Large intestine (tissue), 12 donors: ENCODE results near the gene ARHGAP11B.
"Not testable (repeated sequence)": the region's sequence is repeated elsewhere in the genome, so short reads cannot be mapped to it uniquely, and the experiment has no call there.

Source experiments
- DNase-seq, 2 donors: peaks; one replicate each; pipeline versions ENCODE4 v3.0.0 to v3.0.0-alpha.2; 2013
- H3K27ac ChIP-seq: one replicate; pipeline ENCODE4 v1.5.1; 2013; ENCODE audit warnings: low read length
- H3K27me3 ChIP-seq: 2 replicates; pipeline ENCODE4 v1.6.1; 2013; ENCODE audit warnings: low read length; ENCODE audit not compliant: control insufficient read depth, insufficient read depth
- H3K36me3 ChIP-seq: 2 replicates; pipeline ENCODE4 v1.6.1; 2013; ENCODE audit warnings: low read length; ENCODE audit not compliant: control insufficient read depth, insufficient read depth
- H3K4me1 ChIP-seq: one replicate; pipeline ENCODE4 v1.6.1; 2013; ENCODE audit warnings: low read length; ENCODE audit not compliant: control insufficient read depth, insufficient read depth
- H3K4me3 ChIP-seq: one replicate; pipeline ENCODE4 v1.5.1; 2013; ENCODE audit warnings: low read length
- H3K9me3 ChIP-seq: one replicate; pipeline ENCODE4 v1.6.1; 2013; ENCODE audit warnings: mild to moderate bottlenecking, low read depth, low read length, moderate library complexity; ENCODE audit not compliant: control insufficient read depth
- WGBS: methylation state at CpG from one replicate; pipeline ENCODE4 v1.1.5; 2013; ENCODE audit warnings: low lambda C conversion rate; ENCODE audit not compliant: insufficient coverage; 5-methylcytosine and 5-hydroxymethylcytosine counted together
- long read RNA-seq, 11 donors: transcript quantifications; one replicate each; lab custom pipeline, GENCODE V29; 2026

ARHGAP11B gene
- long read RNA-seq, donor 1: 0 reads
- long read RNA-seq, donor 2: 0 reads
- long read RNA-seq, donor 3: 0 reads
- long read RNA-seq, donor 4: 0 reads
- long read RNA-seq, donor 5: 0 reads
- long read RNA-seq, donor 6: 0 reads
- long read RNA-seq, donor 7: 0 reads
- long read RNA-seq, donor 8: 0 reads
- long read RNA-seq, donor 9: 0 reads
- long read RNA-seq, donor 10, partial matches to known transcripts: 0 of 1 reads
- long read RNA-seq, donor 10, other reads (novel, unspliced or antisense): 0 of 1 reads
- long read RNA-seq, donor 11: 0 reads

- WGBS: 0% methylated on average over 1 of the region's 35 CpGs
- peak; percentile 92 to 98 for DNase-seq
- H3K27me3 ChIP-seq, H3K36me3 ChIP-seq, H3K4me1 ChIP-seq, H3K9me3 ChIP-seq: not testable (repeated sequence)
- peak within 1 kb of the TSS; percentile 69 for H3K4me3 ChIP-seq
- peak within 1 kb of the TSS; percentile 84 for H3K27ac ChIP-seq
These were observed at the start of gene ARHGAP11B for GRCh38 chr15:30625436-30626193. Gene ARHGAP11B, plus strand, starts transcription at chr15:30626128.

DNA sequence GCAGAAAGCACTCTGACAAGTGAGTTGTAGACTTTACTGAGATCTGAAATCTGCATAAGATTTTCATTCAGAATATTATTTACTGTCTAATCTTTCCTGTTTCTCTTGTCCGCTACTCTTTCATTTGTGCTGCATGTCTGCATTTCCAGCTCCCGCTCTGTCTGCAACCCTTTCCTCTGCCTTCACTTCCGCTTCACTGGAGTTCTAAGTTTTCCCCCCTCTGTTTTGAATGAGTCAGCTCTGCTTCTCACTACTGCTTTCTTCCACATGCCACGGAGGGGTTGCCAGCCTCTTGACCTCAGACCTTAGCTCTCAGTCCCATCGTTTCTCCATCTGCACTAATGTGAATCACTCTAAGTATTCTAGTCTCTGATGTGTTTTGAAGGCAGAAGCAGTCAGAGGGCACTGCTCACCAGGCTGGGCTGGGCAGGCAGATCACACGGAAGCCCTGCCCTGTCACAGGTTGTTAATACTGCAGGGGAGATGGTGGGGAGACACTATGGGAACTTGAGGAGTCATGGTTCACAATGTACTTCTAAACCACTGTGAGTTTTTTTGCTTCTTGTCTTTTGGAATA lies 46.4 kb upstream of the ARHGAP11B start:
- H3K27me3 ChIP-seq, DNase-seq, H3K9me3 ChIP-seq, H3K27ac ChIP-seq, H3K4me3 ChIP-seq, H3K4me1 ChIP-seq, H3K36me3 ChIP-seq: not testable (repeated sequence)
- WGBS: no CpG with 5 or more reads among the region's 6 CpGs

GRCh38 chr15:30580716-30581115 lies 45.2 kb upstream of the ARHGAP11B start:
- not testable (repeated sequence) for DNase-seq, H3K36me3 ChIP-seq, H3K27ac ChIP-seq, H3K4me3 ChIP-seq, H3K9me3 ChIP-seq, H3K4me1 ChIP-seq, H3K27me3 ChIP-seq
- WGBS: no CpG with 5 or more reads among the region's 4 CpGs

GRCh38 chr15:30598953-30599352 lies 27.0 kb upstream of the ARHGAP11B start:
- not testable (repeated sequence) for H3K9me3 ChIP-seq, H3K27ac ChIP-seq, H3K27me3 ChIP-seq, H3K4me3 ChIP-seq, H3K36me3 ChIP-seq, H3K4me1 ChIP-seq, DNase-seq
- WGBS: no CpG with 5 or more reads among the region's 2 CpGs

DNA sequence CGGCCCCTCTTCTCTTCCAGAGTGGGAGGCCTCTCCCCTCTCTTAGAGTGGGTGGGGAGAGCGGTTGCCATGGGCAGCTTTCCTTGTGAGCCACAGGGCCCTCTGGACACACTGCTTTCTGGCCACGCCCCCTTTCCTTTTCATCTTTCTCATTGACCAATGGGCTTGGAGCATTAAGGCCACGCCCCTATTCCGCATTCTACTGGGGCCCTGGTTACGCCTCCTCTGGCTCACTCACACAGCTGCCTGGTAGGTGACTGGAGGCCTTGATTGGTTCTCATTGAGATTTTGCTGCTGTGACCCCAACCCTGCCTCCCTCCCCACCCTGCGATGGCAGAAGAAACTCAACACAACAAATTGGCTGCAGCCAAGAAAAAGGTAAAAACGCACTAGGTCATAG lies 22.1 kb upstream of the ARHGAP11B start, which contains the start of gene GOLGA8H:
Gene GOLGA8H, plus strand, starts transcription at position 233 of the 400 bp plus-strand sequence. Its CDS starts 98 bp downstream, at position 331.
- not testable (repeated sequence) for H3K9me3 ChIP-seq, H3K4me3 ChIP-seq, H3K4me1 ChIP-seq, H3K36me3 ChIP-seq, DNase-seq, H3K27me3 ChIP-seq, H3K27ac ChIP-seq
- no CpG with 5 or more reads among the region's 8 CpGs for WGBS

- not testable (repeated sequence) for DNase-seq, H3K27me3 ChIP-seq, H3K36me3 ChIP-seq, H3K4me3 ChIP-seq, H3K27ac ChIP-seq, H3K9me3 ChIP-seq, H3K4me1 ChIP-seq
- WGBS: no CpG with 5 or more reads among the region's 6 CpGs
These were observed 13.7 kb upstream of the ARHGAP11B start for GRCh38 chr15:30612271-30612670.

DNA sequence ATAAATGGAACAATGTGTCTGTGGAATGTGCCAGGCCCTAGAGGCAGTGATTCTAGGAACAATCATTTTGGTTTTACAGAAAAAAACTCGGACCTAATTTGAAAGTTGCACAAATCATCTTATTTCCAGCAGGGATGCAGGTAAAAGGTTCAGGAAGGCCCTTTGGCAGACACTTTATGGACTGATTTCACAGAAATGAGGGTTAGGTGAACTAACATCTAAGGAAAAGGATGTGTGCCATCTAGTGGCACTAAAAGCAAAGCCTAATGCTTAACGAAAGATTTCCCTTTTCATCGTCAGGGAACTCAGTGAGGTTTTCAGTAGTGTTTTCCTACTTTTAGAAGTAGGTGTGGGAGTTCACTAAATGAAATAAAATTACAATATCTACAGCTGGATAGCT lies 4.6 kb upstream of the ARHGAP11B start:
- H3K4me1 ChIP-seq, H3K27ac ChIP-seq, H3K9me3 ChIP-seq, H3K4me3 ChIP-seq, H3K27me3 ChIP-seq, H3K36me3 ChIP-seq: not testable (repeated sequence)
- peak in 1 of 2 donors; percentile 1 for DNase-seq
- WGBS: no CpG with 5 or more reads among the region's 3 CpGs

DNA sequence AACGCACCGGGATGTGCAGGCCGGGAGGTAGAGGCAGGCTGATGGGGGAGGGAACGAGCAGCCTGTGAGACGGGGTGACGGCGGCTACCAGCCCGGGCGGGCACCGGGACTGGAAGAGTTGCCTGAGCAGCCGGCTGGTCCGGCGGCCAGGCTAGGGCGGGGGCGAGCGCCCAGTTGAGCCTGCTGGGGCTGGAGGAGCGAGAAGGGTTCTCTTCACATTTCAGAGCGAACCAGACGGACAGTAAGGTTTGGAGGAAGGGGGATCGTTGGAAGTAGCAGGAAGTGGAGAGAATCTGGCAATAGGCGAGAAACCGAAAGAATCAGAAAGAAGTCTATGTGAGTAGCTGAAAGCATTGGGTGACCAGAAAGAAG lies 252 bp downstream of the ARHGAP11B start:
- H3K36me3 ChIP-seq, H3K9me3 ChIP-seq, H3K4me1 ChIP-seq, H3K27me3 ChIP-seq: not testable (repeated sequence)
- no CpG with 5 or more reads among the region's 22 CpGs for WGBS
- DNase-seq: peak in 1 of 2 donors; percentile 49
- H3K27ac ChIP-seq: peak overlapping the region; percentile 84
- H3K4me3 ChIP-seq: peak overlapping the region; percentile 69

DNA sequence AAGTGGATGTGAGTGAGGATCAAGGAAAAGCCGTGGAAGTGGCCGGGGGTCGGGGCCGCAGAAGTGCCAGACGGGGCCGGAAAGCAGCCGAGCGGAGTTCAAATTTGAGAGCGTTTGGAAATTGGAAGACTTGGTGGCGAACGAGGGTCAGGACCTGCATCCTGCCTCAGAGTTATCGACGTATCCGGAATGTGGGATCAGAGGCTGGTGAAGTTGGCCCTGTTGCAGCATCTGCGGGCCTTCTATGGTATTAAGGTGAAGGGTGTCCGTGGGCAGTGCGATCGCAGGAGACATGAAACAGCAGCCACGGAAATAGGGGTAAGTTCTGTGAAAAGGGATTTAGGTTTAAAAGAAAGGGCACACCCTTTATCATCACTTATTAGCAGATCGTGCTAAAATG lies 704 bp downstream of the ARHGAP11B start:
- not testable (repeated sequence) for H3K27me3 ChIP-seq, H3K9me3 ChIP-seq, H3K4me1 ChIP-seq, H3K36me3 ChIP-seq
- Histone ChIP-seq H3K4me3 (peak overlapping the region; percentile 69), H3K27ac (peak overlapping the region; percentile 84)
- no CpG with 5 or more reads among the region's 20 CpGs for WGBS
- peak in 1 of 2 donors; percentile 10 for DNase-seq

DNA sequence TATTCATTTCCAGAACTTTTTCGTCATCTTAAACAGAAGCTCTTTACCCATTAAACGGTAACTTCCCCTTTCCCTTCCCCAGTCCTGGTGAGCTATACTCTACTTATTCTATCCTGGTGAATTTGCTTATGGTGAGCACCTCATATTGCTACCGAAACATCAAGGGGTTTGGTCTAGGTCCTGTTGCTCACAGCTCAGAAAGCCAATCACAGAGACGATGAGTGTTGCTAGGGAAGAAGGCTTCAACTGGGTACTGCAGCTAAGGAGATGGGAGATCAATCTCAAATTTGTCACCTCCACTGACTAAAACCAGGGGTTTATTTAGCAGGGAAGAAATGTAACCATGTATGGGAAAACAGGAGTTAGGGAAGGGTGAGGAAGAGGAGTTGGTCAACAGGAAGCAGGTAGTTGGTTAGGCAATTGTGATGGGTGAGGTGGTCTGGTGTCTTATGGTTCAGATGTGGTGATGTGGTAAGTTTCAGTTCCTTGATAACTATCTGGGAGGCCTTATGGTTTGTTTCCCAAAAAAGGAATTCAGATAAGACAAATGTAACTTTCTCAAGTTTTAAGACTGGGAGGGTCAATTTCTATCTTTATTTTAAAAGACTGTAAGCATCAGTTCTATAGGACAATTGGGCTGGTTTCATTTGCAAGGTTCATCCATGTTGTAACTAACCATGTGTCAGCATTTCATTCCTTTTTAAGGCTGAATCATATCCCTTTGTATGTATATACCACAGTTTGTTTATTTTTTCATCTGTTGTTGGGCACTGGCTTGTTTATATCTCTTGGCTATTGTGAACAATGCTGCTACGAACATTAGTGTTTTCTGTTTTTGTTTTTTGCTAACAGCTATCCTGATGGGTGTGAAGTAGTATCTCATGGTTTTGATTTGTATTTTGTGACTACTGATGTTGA lies 24.3 kb downstream of the ARHGAP11B start:
- no peaks in the 10 kb centered on the region for H3K9me3 ChIP-seq
- peaks cover 7% of the 10 kb centered on the region for H3K36me3 ChIP-seq
- no peaks in the 10 kb centered on the region for H3K27me3 ChIP-seq
- H3K4me3 ChIP-seq: no peak overlapping the region
- DNase-seq: no peak
- no peak overlapping the region for H3K27ac ChIP-seq
- WGBS: 80% methylated on average over 3 of the region's 5 CpGs
- no peaks in the 10 kb centered on the region for H3K4me1 ChIP-seq
